Renal cortex interstitium (tissue), 11 donors: ENCODE measurements around the gene NKD2. TPM values are rescaled to one million over a fixed set of nuclear protein-coding genes. Genes with fewer than 3 reads are reported as not detected.
A peak's percentile ranks its signal among the peaks of the same experiment; 100 is the strongest.
"Not testable (repeated sequence)": the region's sequence is repeated elsewhere in the genome, so short reads cannot be mapped to it uniquely, and the experiment has no call there.

Experiments used
- DNase-seq, 11 donors: peaks; one replicate each; pipeline ENCODE4 v3.0.0-alpha.2; 2013; ENCODE audit warnings: low read depth in 9 of 11, low spot score in 4 of 11; ENCODE audit errors: extremely low read depth in 1 of 11
- polyA plus RNA-seq, 3 donors: library from polyadenylated mRNA; unstranded; fragments of 120-200 nt; gene quantifications; one replicate each; pipeline ENCODE4 v1.2.1, GENCODE V29; 2013; ENCODE audit not compliant: insufficient read length in 3 of 3

NKD2 gene
- polyA plus RNA-seq, 3 donors: 10.5 to 29.6 (median 17.9) TPM

GRCh38 chr5:1073239-1074102 is 64.9 kb downstream of the NKD2 start:
- DNase-seq: no peak

- no peak for DNase-seq
These were observed 65.6 kb downstream of the NKD2 start for GRCh38 chr5:1074226-1074625.

- DNase-seq: no peak
These were observed 66.4 kb downstream of the NKD2 start for GRCh38 chr5:1074816-1075554.

- DNase-seq: no peak
These were observed 66.9 kb downstream of the NKD2 start for GRCh38 chr5:1075555-1075881.

- no peak for DNase-seq
These were observed 67.3 kb downstream of the NKD2 start for GRCh38 chr5:1075931-1076330.

- no peak for DNase-seq
These were observed 67.8 kb downstream of the NKD2 start for GRCh38 chr5:1076406-1076805.

- no peak for DNase-seq
These were observed 68.4 kb downstream of the NKD2 start for GRCh38 chr5:1077026-1077425.

- DNase-seq: no peak
These were observed 69.0 kb downstream of the NKD2 start for GRCh38 chr5:1077491-1078020.

GRCh38 chr5:1078206-1078605 is 69.6 kb downstream of the NKD2 start:
- no peak for DNase-seq

- DNase-seq: no peak
These were observed 70.2 kb downstream of the NKD2 start for GRCh38 chr5:1078851-1079250.

- no peak for DNase-seq
These were observed 70.9 kb downstream of the NKD2 start for GRCh38 chr5:1079486-1079885.

GRCh38 chr5:1079961-1080360 is 71.4 kb downstream of the NKD2 start:
- DNase-seq: no peak

- peak in 1 of 11 donors; percentile 36 for DNase-seq
These were observed 71.8 kb downstream of the NKD2 start for GRCh38 chr5:1080432-1080831.

- DNase-seq: no peak
These were observed 72.9 kb downstream of the NKD2 start for GRCh38 chr5:1081519-1081918.

GRCh38 chr5:1083026-1083425 is 74.4 kb downstream of the NKD2 start:
- not testable (repeated sequence) for DNase-seq

GRCh38 chr5:1083823-1084605 is 75.4 kb downstream of the NKD2 start:
- no peak for DNase-seq

- no peak for DNase-seq
These were observed 76.8 kb downstream of the NKD2 start for GRCh38 chr5:1085391-1085790.

GRCh38 chr5:1086137-1086536 is 77.5 kb downstream of the NKD2 start:
- no peak for DNase-seq

GRCh38 chr5:1086871-1087270 is 78.3 kb downstream of the NKD2 start:
- DNase-seq: no peak

- DNase-seq: no peak
These were observed 78.8 kb downstream of the NKD2 start for GRCh38 chr5:1087428-1087827.
